GM10847 (cell line): ENCODE data around the gene ITPK1.

ENCODE experiments used
- POLR2A ChIP-seq: IDR thresholded peaks from 2 replicates; pipeline ENCODE4 v1.6.1; 2011; ENCODE audit not compliant: insufficient read length; ENCODE audit errors: extremely low read depth

ITPK1 gene

GRCh38 chr14:93132472-93133065 lies 16.8 kb upstream of the ITPK1 start:
- no peak for TF ChIP-seq POLR2A

GRCh38 chr14:93128725-93129459 lies 13.2 kb upstream of the ITPK1 start:
- TF ChIP-seq POLR2A: no peak

- TF ChIP-seq POLR2A: no peak
These were observed 10.4 kb upstream of the ITPK1 start for GRCh38 chr14:93126111-93126510.

GRCh38 chr14:93122826-93123225 lies 7.1 kb upstream of the ITPK1 start:
- no peak for TF ChIP-seq POLR2A

- no peak for TF ChIP-seq POLR2A
These were observed 5.5 kb upstream of the ITPK1 start for GRCh38 chr14:93121030-93121834.

- no peak for TF ChIP-seq POLR2A
These were observed 4.8 kb upstream of the ITPK1 start for GRCh38 chr14:93120517-93120916.

GRCh38 chr14:93116676-93117200 lies 1.0 kb upstream of the ITPK1 start:
- no peak for TF ChIP-seq POLR2A

GRCh38 chr14:93115069-93115820 lies 480 bp downstream of the ITPK1 start:
- TF ChIP-seq POLR2A: peak; percentile 17

GRCh38 chr14:93114713-93115068 lies 1.0 kb downstream of the ITPK1 start:
- TF ChIP-seq POLR2A: no peak

GRCh38 chr14:93114068-93114710 lies 1.5 kb downstream of the ITPK1 start:
- TF ChIP-seq POLR2A: no peak

GRCh38 chr14:93113678-93114067 lies 2.1 kb downstream of the ITPK1 start:
- no peak for TF ChIP-seq POLR2A

- TF ChIP-seq POLR2A: no peak
These were observed 2.6 kb downstream of the ITPK1 start for GRCh38 chr14:93112891-93113677.

- no peak for TF ChIP-seq POLR2A
These were observed 4.8 kb downstream of the ITPK1 start for GRCh38 chr14:93110856-93111419.
